SK-N-SH (cell line): ENCODE measurements around the gene EN1. TPM values are rescaled to one million over a fixed set of nuclear protein-coding genes. Genes with fewer than 3 reads are reported as not detected.

Experiments
- CTCF ChIA-PET: fragments of 300-600, 350-600 bp; formaldehyde crosslinking; extraction: SDS; loops from one replicate; lab custom pipeline; 2021; lab: Yijun Ruan, JAX
- POLR2A ChIA-PET: fragments of 350-600 bp; sonication (Branson Sonifier 250); formaldehyde crosslinking; extraction: SDS; loops from one replicate; lab custom pipeline; 2020; ENCODE audit warnings: antibody characterized with exemption, inconsistent platforms; lab: Yijun Ruan, JAX
- DNase-seq: peaks from one replicate; pipeline ENCODE4 v3.0.0; 2012
- H2AFZ ChIP-seq: fragments of 200-600 bp; sonication (generic); 2 replicates; pipeline ENCODE4 v1.8.1; 2016; ENCODE audit warnings: antibody characterized with exemption, mild to moderate bottlenecking, low read depth
- H3F3A ChIP-seq: fragments of 200-600 bp; sonication (generic); replicated peaks from 2 replicates; pipeline ENCODE3; 2016; ENCODE audit warnings: antibody characterized with exemption, mild to moderate bottlenecking; ENCODE audit not compliant: insufficient read depth
- H3K27ac ChIP-seq, 2 experiments: fragments of 200-500 bp in 1 of 2; fragments of 200-600 bp in 1 of 2; sonication (Bioruptor generic) in 1 of 2; sonication (generic), shearing (Covaris generic) in 1 of 2; 2 replicates each; pipeline versions ENCODE4 v1.5.1 to v1.6.1; 2014 to 2016; ENCODE audit warnings: low read depth in 2 of 2, inconsistent platforms in 1 of 2, low read length in 1 of 2, mild to moderate bottlenecking in 1 of 2, mixed read lengths in 1 of 2
- H3K27me3 ChIP-seq: fragments of 200-600 bp; sonication (generic), shearing (Covaris generic); 2 replicates; pipeline ENCODE4 v1.6.1; 2016; ENCODE audit warnings: mixed run types; ENCODE audit not compliant: insufficient read depth
- H3K36me3 ChIP-seq, 2 experiments: fragments of 200-500 bp in 1 of 2; fragments of 200-600 bp in 1 of 2; sonication (Bioruptor generic) in 1 of 2; sonication (generic) in 1 of 2; replicated peaks in 1 of 2; 2 replicates each; pipeline versions ENCODE3 to v1.5.1; 2014 to 2016; ENCODE audit warnings: low read length in 1 of 2, mild to moderate bottlenecking in 1 of 2; ENCODE audit not compliant: insufficient read depth in 2 of 2, control insufficient read depth in 1 of 2
- H3K4me1 ChIP-seq, 2 experiments: fragments of 200-500 bp in 1 of 2; fragments of 200-600 bp in 1 of 2; sonication (Bioruptor generic) in 1 of 2; sonication (generic), shearing (Covaris generic) in 1 of 2; 2 replicates each; pipeline versions ENCODE4 v1.5.1 to v1.6.1; 2014 to 2016; ENCODE audit warnings: low read depth in 1 of 2, low read length in 1 of 2, mixed run types in 1 of 2; ENCODE audit not compliant: insufficient read depth in 2 of 2, control insufficient read depth in 1 of 2
- H3K4me2 ChIP-seq: fragments of 200-600 bp; sonication (generic), shearing (Covaris generic); 2 replicates; pipeline ENCODE4 v1.6.1; 2017; ENCODE audit warnings: mixed run types
- H3K4me3 ChIP-seq, 2 experiments: fragments of 200-500 bp in 1 of 2; fragments of 200-600 bp in 1 of 2; sonication (Bioruptor generic) in 1 of 2; sonication (generic), shearing (Covaris generic) in 1 of 2; 2 replicates each; pipeline versions ENCODE4 v1.5.1 to v1.8.1; 2014 to 2016; ENCODE audit warnings: low read depth in 2 of 2, inconsistent platforms in 1 of 2, low read length in 1 of 2, mild to moderate bottlenecking in 1 of 2, mixed read lengths in 1 of 2, moderate library complexity in 1 of 2
- H3K79me2 ChIP-seq: fragments of 200-600 bp; sonication (generic); 2 replicates; pipeline ENCODE4 v1.8.1; 2017; ENCODE audit warnings: mild to moderate bottlenecking; ENCODE audit not compliant: insufficient read depth
- H3K9ac ChIP-seq: fragments of 200-600 bp; sonication (generic); 2 replicates; pipeline ENCODE4 v1.6.1; 2017; ENCODE audit warnings: mixed run types
- H3K9me2 ChIP-seq: fragments of 200-600 bp; sonication (generic); 2 replicates; pipeline ENCODE4 v1.6.1; 2017; ENCODE audit warnings: mixed run types
- H3K9me3 ChIP-seq: fragments of 200-600 bp; sonication (generic); 2 replicates; pipeline ENCODE4 v1.6.1; 2017; ENCODE audit warnings: mixed run types, mild to moderate bottlenecking, moderate library complexity
- H4K20me1 ChIP-seq: fragments of 200-600 bp; sonication (generic); 2 replicates; pipeline ENCODE4 v1.6.1; 2017; ENCODE audit warnings: mild to moderate bottlenecking, mixed run types; ENCODE audit not compliant: insufficient read depth
- ELF1 ChIP-seq: IDR thresholded peaks from 2 replicates; pipeline ENCODE4 v1.4.0; 2012
- EP300 ChIP-seq, 2 experiments: IDR thresholded peaks; 2 replicates each; pipeline versions ENCODE4 v1.4.0 to v1.6.1; 2012; ENCODE audit warnings: borderline replicate concordance in 1 of 2, low read depth in 1 of 2, low read length in 1 of 2
- GABPA ChIP-seq: IDR thresholded peaks from 2 replicates; pipeline ENCODE4 v1.4.0; 2012; ENCODE audit warnings: low read depth, mild to moderate bottlenecking
- GATA2 ChIP-seq: sonication (generic); formaldehyde crosslinking; IDR thresholded peaks from 2 replicates; pipeline ENCODE4 v1.5.0; 2020; ENCODE audit warnings: mild to moderate bottlenecking, missing genetic modification reagents
- IRF3 ChIP-seq: fragments of 150-350 bp; IDR thresholded peaks from 2 replicates; pipeline ENCODE4 v1.6.1; 2016; ENCODE audit warnings: mild to moderate bottlenecking, low read depth, low read length
- JUND ChIP-seq: IDR thresholded peaks from 2 replicates; pipeline ENCODE4 v1.4.0; 2012
- MAX ChIP-seq: IDR thresholded peaks from 2 replicates; pipeline ENCODE4 v1.4.0; 2012; ENCODE audit warnings: low read depth
- MXI1 ChIP-seq: IDR thresholded peaks from 2 replicates; pipeline ENCODE4 v1.6.1; 2012; ENCODE audit warnings: mild to moderate bottlenecking, low read depth, low read length, improper control_type of control experiment
- NFIC ChIP-seq: IDR thresholded peaks from 2 replicates; pipeline ENCODE4 v1.4.0; 2012; ENCODE audit warnings: borderline replicate concordance
- PBX3 ChIP-seq: IDR thresholded peaks from 2 replicates; pipeline ENCODE4; 2012
- RAD21 ChIP-seq: IDR thresholded peaks from 2 replicates; pipeline ENCODE4 v1.6.1; 2012; ENCODE audit warnings: mild to moderate bottlenecking, low read length
- RCOR1 ChIP-seq: fragments of 150-350 bp; IDR thresholded peaks from 2 replicates; pipeline ENCODE4 v1.6.1; 2017; ENCODE audit warnings: antibody characterized with exemption, low read length
- RFX5 ChIP-seq: IDR thresholded peaks from 2 replicates; pipeline ENCODE4 v1.6.1; 2012; ENCODE audit warnings: mild to moderate bottlenecking, improper control_type of control experiment, low read length
- TAF1 ChIP-seq: IDR thresholded peaks from 2 replicates; pipeline ENCODE4 v1.6.1; 2012; ENCODE audit warnings: low read depth, mild to moderate bottlenecking, low read length, moderate library complexity, borderline replicate concordance
- TEAD4 ChIP-seq: IDR thresholded peaks from 2 replicates; pipeline ENCODE4 v1.4.0; 2012; ENCODE audit warnings: mild to moderate bottlenecking, borderline replicate concordance; ENCODE audit not compliant: insufficient read depth
- USF2 ChIP-seq: fragments of 150-350 bp; IDR thresholded peaks from 2 replicates; pipeline ENCODE4 v1.6.1; 2017; ENCODE audit warnings: antibody characterized with exemption, low read length, low read depth, borderline replicate concordance
- YY1 ChIP-seq: IDR thresholded peaks from 2 replicates; pipeline ENCODE4 v1.4.0; 2012; ENCODE audit warnings: low read depth, mild to moderate bottlenecking
- ZBTB33 ChIP-seq: IDR thresholded peaks from 2 replicates; pipeline ENCODE4 v1.4.0; 2012; ENCODE audit warnings: low read depth, borderline replicate concordance
- WGBS: methylation state at CpG from one replicate; pipeline ENCODE4 v1.1.6; 2017; ENCODE audit warnings: low lambda C conversion rate; 5-methylcytosine and 5-hydroxymethylcytosine counted together
- polyA plus RNA-seq, 3 experiments: library from polyadenylated mRNA; depleted of rRNA; stranded (reverse); fragments of >200 nt; gene quantifications; 2 replicates each; pipeline ENCODE4 v1.2.3, GENCODE V29; 2012

The EN1 gene
- polyA plus RNA-seq, 1 of the 3 experiments (the other 2 are of a cell fraction) = not detected

GRCh38 chr2:118812552-118812951 is 34.9 kb downstream of the EN1 start:
- Histone ChIP-seq H3K4me2 (no peak overlapping the region), H3K4me3 (no peak overlapping the region), H3K9me2 (no peaks in the 10 kb centered on the region), H3K27ac (no peak overlapping the region), H3K9me3 (no peaks in the 10 kb centered on the region), H3K4me1 (no peaks in the 10 kb centered on the region), H3F3A (no peaks in the 10 kb centered on the region), H3K27me3 (0 out of 2 replicates have a peak, but pooled peaks cover 7% of the 10 kb centered on the region), H4K20me1 (no peaks in the 10 kb centered on the region), H3K79me2 (no peaks in the 10 kb centered on the region), H3K36me3 (no peaks in the 10 kb centered on the region), H2AFZ (no peak overlapping the region), H3K9ac (no peak overlapping the region)
- ChIA-PET CTCF (no interaction called here), POLR2A (no interaction called here)
- DNase-seq = no peak
- WGBS = 38% methylated on average over 6 of the region's 6 CpGs
- TF ChIP-seq RFX5 (no peak), EP300 (IDR thresholded peaks at IDR 0.05; ENCODE audit: borderline replicate concordance in 1 of 2, low read depth in 1 of 2, low read length in 1 of 2) (no peak), JUND (no peak), TAF1 (no peak), YY1 (no peak), RAD21 (no peak), ZBTB33 (no peak), GATA2 (CRISPR knock-in tag) (no peak), MXI1 (no peak), USF2 (no peak), RCOR1 (no peak), ELF1 (no peak), PBX3 (no peak), GABPA (no peak), TEAD4 (no peak), MAX (no peak), IRF3 (no peak), NFIC (no peak)
